ENCODE measurements around the gene SNRNP40.

SNRNP40 gene

DNA sequence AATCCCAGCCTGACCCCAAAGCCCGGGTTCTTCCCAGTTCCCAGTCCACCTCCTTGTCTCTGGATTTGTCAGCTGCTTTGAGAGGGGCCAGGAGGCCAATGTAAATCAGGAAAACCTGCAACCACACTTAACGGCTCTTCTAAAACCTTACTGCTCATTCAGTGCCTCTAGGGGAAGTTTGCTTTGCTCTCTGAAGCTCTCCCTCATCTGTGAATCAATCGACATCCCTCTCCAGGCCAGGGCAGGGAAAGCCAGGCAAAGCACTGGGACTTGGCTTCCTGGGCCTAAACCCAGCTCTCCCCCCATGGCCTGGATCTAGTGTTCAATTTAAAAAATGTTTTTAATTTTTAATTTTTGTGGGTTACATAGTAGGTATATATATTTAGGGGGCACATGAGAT is 66.2 kb downstream of the SNRNP40 start:
- ATAC-seq (no peak), DNase-seq (no peak)

DNA sequence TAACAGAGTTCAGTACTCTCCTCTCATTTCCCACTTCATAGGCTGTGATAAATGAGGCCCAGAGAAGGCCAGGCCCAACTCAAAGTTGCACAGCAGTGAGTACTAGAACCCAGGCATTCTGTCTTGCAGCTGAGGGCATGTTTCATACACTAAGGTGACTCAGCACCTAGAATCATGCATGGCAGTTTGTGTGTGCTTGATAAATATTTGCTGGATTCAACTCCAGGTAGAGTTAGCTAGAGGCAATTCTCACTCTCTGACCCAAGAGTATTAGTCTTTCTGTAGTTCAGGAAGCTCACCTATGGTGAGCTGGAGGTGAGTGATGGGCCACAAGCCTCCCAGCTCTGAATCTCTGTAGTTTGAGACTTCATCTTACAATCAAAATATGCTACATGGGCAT is 67.6 kb downstream of the SNRNP40 start:
- ATAC-seq: no peak
- no peak for DNase-seq

DNA sequence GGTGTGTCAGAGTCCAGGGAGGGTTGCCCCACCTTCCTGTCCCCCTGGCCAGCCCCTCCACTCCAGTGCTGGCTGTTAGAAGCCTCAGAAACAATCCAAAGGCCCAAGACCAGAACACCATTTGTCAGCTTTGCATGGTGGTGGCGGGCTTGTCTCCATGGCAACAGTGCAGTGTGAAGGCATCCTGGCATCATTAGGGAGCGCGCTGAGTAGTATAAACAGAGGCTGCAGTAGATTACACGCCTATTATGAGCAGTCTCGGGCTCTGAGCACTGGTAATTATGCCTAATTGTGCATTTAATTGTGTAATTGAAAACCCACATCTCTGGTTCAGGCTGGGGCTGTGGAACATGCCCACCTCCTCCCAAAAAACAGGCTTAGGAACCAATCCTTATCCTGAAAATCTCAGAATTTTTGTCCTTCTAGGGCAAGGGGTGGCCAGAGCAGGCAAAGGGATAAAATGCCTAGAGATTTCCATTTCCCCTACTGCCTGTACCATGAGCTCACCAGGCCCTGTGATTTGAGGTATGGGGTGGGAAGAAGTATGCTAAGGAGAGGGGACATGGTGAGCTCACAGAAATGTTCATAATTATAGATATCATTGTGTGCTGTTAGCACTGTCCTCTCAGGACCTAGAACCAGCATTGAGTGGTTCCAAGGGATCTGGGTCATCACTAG is 68.6 kb downstream of the SNRNP40 start:
- DNase-seq (no peak), ATAC-seq (no peak)

DNA sequence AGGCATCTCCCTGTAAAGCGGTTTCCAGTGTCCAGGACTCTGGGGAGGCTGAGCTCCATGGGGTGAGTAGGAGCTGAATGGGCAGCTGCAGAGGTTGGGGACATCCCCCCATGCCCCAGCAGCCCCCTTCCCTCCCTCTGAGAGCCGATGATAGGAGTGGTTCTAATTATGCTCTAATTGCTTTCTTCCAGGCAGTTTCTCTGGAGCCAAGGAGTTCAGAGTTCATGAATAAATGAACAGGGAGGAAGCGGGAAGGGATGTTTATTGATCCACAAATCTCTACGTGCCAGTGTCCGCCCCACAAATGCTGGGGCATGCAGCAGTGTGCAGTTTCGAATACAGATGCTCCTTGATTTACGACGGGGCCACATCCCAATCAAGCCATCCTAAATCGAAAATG is 72.5 kb downstream of the SNRNP40 start:
- DNase-seq: no peak
- ATAC-seq: no peak

- no peak for DNase-seq
- ATAC-seq: no peak
These were observed 74.4 kb downstream of the SNRNP40 start for GRCh38 chr1:31222176-31222575.

DNA sequence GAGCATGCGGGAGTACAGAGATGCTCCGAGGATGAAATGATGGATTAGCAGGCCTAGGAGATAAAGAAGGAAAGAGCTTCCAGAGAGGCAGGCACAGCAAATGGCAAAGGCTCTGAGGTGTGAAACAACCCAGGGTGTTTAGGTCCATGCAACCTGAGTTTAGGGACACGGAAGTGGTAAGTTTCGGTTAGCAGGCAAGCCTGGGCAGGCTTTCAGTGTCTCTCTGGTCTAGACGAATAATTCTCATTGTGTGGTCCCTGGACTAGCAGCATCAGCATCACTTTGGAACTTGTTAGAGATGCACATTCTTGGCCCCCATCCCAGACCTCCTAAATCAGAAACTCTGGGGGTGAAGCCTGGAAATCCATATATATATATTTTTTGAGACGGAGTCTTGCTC is 75.5 kb downstream of the SNRNP40 start:
- no peak for DNase-seq
- no peak for ATAC-seq

- ATAC-seq: no peak
- no peak for DNase-seq
These were observed 77.1 kb downstream of the SNRNP40 start for GRCh38 chr1:31219489-31219888.

DNA sequence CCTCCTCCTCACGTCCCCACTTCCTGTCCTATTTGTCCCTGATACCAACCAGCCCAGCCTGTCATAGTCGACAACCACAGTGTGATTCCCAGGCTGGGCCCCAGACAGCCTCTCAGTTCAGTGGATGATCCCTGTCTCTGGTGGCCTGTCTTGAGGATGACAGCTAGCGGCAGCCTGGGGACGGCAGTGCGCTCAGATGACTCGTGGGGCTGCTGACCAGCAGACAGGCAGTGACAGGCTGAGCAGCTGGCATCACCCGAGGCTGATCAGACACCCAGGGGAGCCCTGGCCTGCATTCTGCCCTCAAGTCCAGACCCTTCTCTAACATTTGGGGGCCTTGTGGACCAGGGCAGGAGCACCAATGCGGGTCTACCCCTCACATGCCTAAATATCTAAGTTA is 77.9 kb downstream of the SNRNP40 start:
- DNase-seq (no peak), ATAC-seq (no peak)

DNA sequence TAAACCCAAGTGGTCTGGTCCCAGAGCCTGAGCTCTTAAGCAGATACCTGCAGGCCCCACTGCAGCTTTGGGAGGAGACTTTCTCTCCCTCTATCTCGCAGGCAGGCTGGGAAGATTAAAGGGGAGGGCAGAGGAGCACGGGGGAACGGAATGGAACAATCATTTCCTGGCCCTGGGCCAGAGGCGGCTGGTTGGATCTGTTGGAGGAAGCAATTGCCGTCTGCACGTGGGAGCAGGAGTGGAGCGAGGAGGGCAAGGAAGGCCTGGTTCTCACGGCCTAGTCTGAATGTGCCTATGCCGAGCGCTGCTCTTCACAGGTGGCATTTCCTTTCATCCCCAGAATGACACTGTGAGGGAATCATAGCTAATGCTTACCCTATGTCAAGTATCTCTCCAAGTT is 80.6 kb downstream of the SNRNP40 start:
- DNase-seq: no peak

GRCh38 chr1:31215065-31215570 is 81.5 kb downstream of the SNRNP40 start:
- no peak for DNase-seq
- no peak for ATAC-seq

More for the DNA sequence above, 80.6 kb downstream of the SNRNP40 start:
- ATAC-seq: no peak

DNA sequence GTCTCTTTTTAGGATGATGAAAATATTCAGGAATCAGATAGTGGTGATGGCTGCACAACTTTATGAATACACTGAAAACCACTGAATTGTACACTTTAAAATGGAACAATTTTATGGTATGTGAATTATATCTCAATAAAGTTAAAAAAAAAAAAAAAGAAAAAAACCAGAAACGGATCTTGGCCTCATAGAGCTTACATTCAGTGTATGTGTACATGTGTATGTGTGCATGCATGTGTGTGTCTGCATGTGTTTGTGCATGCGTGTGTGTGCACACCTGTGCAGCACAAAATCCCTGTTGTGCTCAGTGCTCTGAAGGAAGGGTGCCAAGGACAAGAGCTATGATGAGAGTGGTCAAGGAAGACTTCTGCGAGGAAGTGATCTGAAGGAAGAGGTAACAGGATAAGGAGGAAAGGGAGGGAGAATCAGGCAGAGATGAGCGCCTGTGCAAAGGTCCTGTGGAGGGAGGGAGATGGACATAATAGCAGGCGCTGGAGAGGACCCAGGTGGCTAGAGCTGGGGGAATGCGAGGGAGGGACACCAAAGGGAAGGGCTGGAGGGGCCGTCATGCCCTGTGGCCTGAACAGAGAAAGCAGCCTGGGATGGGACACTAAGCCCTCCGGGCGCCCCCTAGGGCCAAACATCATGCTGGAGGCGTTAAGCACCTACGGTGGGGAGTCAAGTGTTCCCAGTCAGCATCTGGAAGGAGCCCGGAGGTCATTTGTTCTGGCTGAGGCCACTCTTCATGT is 82.1 kb downstream of the SNRNP40 start:
- DNase-seq (no peak), ATAC-seq (no peak)

Measured in stimulated activated naive CD8-positive, alpha-beta T cell treated with anti-CD3 and anti-CD28 coated beads, Interleukin-15, Interleukin-2, amounts not matched to agents 100 U/mL and 50 U/mL, for 24 hours (primary cell).